Stimulated activated CD4-positive, alpha-beta T cell treated with anti-CD3 and anti-CD28 coated beads, Interleukin-1b, Interleukin-23, amount 100 ng/mL, for 24 hours (primary cell): Measurements from ENCODE around the gene SLC9A4.

ENCODE experiments used
- DNase-seq, 4 experiments: peaks; one replicate each; pipeline ENCODE4 v3.0.0-alpha.2; 2020; ENCODE audit warnings: low read depth in 4 of 4, low spot score in 1 of 4

Gene SLC9A4

GRCh38 chr2:102494570-102494969 is 21.5 kb downstream of the SLC9A4 start:
- DNase-seq: no peak

GRCh38 chr2:102498414-102498813 is 25.4 kb downstream of the SLC9A4 start:
- DNase-seq: no peak

DNA sequence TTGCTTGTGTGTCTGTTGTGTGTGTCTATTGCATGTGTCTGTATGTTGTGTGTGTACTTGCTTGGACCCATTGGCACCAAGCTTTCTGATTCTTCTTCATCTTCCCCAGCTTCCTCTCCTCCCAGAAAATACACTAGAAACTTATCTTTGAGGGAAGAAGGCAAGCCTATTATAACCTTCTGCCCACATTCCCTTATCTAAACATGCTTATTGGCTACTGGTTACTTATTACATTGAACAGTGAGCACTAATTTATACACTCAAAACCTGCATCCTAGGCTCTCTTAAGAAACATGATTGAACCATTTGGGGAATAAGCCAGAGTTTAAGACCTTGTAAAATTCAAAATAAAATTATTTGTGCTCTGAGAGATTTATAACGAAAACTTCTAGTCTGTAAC is 26.5 kb downstream of the SLC9A4 start:
- DNase-seq: no peak

DNA sequence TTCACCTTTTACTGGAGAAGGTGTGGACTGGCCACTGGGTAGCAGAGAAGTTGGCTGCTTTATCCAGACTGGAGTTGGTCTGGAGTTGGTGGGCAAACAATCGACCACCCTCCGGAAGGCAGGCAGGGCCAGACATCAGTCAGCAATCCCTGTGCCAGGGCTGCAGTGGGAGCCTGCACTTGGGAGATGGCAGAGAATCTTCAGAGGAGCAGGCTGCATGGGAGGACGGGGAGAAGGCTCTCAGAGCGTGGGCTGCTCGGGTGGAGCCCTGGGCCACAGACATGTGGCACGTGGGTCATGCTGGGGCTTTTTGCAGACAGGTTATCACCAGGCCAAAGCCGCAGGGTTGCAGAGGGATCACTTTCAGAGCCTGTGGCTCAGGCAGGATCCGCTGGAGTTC is 29.6 kb downstream of the SLC9A4 start:
- DNase-seq: no peak

- DNase-seq: no peak
Observed at GRCh38 chr2:102504833-102505232, 31.8 kb downstream of the SLC9A4 start.

DNA sequence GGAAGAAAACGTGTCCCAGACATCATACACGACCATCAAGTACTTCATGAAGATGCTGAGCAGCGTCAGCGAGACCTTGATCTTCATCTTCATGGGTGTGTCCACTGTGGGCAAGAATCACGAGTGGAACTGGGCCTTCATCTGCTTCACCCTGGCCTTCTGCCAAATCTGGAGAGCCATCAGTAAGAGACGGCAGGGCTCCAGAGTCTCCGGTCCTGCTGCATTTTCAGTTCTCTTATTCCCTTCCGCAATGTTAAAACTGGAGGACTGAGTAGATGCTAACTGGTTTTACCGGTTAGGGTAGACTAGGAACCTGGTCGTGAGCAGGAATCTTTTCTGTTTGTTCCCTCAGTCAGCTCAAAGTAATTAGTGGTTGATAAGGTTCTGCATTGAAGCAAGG is 32.3 kb downstream of the SLC9A4 start:
- no peak for DNase-seq

DNA sequence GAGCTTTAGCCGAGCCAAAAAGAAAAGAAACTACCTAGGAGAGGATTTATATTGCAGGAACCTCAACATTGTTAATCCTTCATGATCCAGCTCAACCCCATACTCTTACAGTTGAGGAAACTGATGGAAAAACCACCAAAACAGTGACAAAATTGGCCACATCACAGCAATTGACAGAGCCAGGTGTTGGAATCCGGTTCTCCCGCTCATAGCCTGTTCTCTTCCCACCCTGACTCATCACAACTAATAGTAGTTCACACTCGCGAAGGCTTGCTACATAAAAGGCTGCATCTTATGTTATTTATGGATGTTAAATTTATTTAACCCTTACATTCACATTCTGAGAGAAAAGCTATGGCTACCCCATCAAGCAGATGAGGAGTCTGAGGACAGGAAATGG is 33.7 kb downstream of the SLC9A4 start:
- DNase-seq: no peak

- DNase-seq: no peak
Observed at GRCh38 chr2:102508863-102509262, 35.8 kb downstream of the SLC9A4 start.

GRCh38 chr2:102509749-102510148 is 36.7 kb downstream of the SLC9A4 start:
- DNase-seq: no peak

- DNase-seq: no peak
Observed at GRCh38 chr2:102510791-102511575, 38.0 kb downstream of the SLC9A4 start.

DNA sequence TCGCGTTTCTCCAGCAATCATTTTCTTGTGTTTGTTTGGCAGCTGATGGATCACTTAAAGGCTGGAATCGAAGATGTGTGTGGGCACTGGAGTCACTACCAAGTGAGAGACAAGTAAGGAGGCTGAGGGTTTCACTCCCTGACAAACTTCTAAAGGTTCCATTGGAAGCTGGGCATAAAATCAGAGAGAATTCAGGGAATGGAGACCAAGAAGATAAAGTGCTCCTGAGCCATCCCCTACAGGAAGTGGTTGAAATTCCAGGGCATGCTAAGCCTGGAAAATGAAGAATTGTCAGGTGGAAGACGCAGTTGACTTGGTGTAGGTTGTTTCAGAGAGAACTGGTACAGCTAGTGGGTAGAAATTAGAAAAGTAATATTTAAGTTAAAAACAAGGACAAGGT is 39.1 kb downstream of the SLC9A4 start:
- no peak for DNase-seq

DNA sequence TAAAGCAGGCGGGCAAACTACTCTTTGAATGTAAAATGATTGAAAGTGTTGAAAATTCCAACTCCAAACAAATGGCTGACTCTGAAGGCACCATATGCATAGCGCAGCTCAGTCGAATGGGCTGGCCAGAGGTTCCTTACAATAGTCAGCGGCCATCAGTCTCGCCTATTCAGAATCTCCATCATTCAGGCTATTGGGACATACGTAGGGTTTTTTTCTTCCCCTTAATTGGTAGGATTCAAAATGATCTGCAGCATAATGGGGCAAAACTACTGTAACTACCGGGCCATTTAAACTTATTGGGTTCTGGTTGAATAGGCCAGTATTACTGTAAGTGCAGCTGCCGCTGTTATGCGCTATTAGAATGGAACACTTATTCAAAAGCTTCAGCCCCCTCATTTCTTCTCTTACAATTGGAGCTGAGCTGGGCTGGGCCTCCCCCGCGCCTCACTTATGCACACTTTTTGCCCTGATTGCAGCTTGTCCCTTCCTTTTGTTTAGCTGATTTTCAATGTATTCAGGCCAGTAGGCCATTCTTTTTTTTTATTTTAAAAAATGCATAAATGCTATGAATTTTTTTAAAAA is 40.4 kb downstream of the SLC9A4 start:
- DNase-seq: no peak

DNA sequence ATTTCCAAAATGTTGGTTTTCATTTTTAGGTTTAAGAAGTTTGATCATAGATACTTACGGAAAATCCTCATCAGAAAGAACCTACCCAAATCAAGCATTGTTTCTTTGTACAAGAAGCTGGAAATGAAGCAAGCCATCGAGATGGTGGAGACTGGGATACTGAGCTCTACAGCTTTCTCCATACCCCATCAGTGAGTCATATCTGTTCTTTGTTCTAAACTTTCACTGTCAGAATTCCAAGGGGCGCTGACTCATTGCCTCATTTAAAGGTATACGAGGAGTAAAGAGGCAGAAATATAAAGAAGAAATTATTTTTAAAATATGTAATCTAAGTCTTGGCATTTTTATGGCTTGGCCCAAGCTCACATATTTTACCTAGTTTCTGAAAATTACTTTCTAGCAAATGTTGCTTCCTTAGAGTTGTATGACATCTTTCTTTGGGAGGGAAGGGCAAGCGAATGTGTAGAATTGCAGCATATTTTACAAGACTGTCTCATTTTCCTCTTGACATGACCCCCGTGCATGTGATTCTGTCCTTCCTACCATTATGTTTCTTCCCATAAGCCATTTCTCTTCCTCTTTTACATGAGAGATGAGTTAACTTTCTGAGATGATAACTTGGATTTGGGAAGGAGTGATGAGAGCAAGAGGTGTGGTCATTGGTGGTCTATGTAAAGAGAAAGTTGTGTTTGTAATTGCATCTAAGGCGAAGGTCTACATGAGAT is 41.2 kb downstream of the SLC9A4 start:
- DNase-seq: no peak

DNA sequence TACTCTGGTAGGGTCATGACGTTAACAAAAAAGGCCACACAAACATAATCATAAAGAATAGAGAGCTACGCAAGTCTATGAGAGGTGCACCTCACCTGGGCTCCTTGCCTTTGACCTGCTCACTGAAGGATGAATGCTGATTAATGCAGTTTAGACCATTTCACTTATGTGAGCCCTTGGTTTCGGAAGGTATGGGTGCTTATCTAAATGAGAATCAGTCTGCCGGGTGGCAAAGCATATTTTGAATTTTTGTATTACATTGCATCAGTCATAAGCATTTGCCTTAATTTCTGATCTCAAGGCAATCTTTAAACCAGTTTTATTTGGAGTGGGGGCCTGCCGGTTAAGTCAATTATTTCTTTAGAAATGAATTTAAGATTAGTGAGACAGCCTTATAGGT is 42.8 kb downstream of the SLC9A4 start:
- no peak for DNase-seq

- no peak for DNase-seq
Observed at GRCh38 chr2:102518170-102518569, 45.1 kb downstream of the SLC9A4 start.

DNA sequence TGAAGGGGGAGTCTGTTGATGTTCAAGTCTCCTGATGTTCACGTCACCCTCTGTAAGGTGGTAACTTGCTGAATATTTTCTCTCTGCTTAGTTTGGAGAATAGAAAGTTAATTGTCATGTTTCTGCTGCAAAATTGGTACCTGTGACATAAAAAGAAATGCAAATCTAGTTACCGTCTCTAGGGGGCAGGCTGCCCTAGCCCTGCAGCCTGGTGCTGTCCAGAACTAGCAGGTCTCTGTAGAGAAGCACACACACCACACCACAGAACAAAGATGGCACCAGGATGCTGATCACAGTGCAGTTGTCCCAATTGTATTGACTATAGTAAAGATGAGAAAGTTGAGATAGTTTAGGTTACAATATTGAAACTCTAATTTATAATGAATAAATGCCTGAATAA is 47.0 kb downstream of the SLC9A4 start:
- no peak for DNase-seq

DNA sequence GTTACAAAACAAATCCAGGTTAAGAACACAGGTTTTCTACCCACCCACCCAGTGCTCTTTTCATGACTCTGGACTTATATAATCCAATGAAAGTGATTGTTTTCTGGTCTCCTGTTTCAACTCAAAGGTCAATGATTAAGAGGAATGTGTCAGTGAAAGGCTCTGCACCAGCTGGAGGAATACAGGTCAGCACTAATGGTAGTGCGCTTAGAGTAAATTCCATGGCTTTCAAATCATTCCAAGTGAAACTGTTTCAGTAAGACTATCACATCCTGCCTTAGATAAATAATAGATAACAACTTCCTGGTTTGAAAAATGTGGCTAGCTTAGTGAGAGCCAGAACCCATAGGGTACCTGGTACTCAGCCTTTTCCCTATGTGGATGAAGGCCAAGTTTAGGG is 47.8 kb downstream of the SLC9A4 start:
- DNase-seq: no peak

DNA sequence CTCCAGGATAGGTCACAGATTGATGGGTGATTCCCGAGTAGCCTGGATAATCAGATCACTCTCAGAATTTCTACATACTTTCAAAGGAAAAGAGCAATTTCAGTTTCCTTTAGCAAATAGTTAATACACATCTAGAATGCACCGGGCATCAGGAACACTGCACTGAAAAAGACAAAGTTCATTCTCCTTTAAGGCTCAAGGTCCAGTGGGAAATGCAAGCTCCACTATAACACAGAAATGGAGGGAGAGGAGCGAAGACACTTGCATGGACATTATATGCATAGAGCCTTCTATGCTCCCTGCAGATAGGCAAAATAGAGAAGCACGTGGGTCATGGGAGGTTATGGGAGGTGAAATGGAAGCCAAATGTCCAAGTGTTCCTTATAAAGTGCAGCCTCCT is 49.1 kb downstream of the SLC9A4 start:
- DNase-seq: no peak

GRCh38 chr2:102522890-102523289 is 49.9 kb downstream of the SLC9A4 start:
- DNase-seq: no peak

GRCh38 chr2:102523651-102524050 is 50.6 kb downstream of the SLC9A4 start:
- DNase-seq: no peak

GRCh38 chr2:102527086-102527485 is 54.1 kb downstream of the SLC9A4 start:
- no peak for DNase-seq

DNA sequence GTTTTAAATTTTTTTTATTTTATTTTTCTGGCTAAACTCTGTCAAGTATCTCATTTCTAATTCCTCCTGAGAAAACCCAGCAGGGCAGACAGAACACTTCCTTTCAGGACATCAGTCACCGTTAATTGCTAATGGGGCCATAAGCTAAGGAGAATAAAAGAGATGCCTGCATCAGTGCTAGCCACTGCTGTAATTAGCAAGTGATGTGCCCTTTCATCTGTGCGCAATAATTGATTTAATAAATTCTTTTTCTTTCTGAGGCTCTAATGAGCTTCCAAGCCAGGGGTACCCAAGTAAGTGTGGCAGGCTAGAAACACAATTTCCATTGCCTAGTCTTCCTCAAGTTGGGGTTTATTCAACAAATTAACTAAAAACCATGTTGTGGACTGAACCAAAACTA is 65.5 kb downstream of the SLC9A4 start:
- no peak for DNase-seq
